HCT116 (cell line): ENCODE results near the gene ASGR2. TPM values are rescaled to one million over a fixed set of nuclear protein-coding genes. Genes with fewer than 3 reads are reported as not detected.
A peak's percentile ranks its signal among the peaks of the same experiment; 100 is the strongest.

Experiments used
- ATAC-seq: fragments of 200-7000 bp; cut with Tn5 transposase; 2 replicates; pipeline ENCODE4 v1.9.1; 2020; ENCODE audit warnings: mild to moderate bottlenecking, moderate library complexity
- BruUV-seq: library from RNA; stranded (reverse); fragments of 400-500 nt; replicated peaks from 2 replicates; lab custom pipeline; 2021; lab: Mats Ljungman, UMichigan
- CTCF ChIA-PET: fragments of 300-600 bp; sonication (Branson Sonifier 250); formaldehyde crosslinking; loops from one replicate; lab custom pipeline; 2021; ENCODE audit warnings: antibody characterized with exemption; lab: Charles Lee
- POLR2A ChIA-PET: fragments of 300-600, 350-600 bp; sonication (Branson Sonifier 250); formaldehyde crosslinking; loops from one replicate; lab custom pipeline; 2021; ENCODE audit warnings: antibody characterized with exemption; lab: Charles Lee
- RAD21 ChIA-PET, 2 experiments: fragments of 300-600 bp; sonication (Branson Sonifier 250); formaldehyde crosslinking; loops; one replicate each; lab custom pipeline; 2023; ENCODE audit warnings: low total read pairs in 2 of 2; ENCODE audit not compliant: uncharacterized antibody in 2 of 2, unreplicated experiment in 2 of 2, low non-redundant PET in 1 of 2; lab: Charles Lee
- DNase-seq: peaks from one replicate; pipeline ENCODE4 v3.0.0-alpha.2; 2010; ENCODE audit warnings: low read depth, low spot score
- H2AFZ ChIP-seq: fragments of 200-600 bp; shearing (Covaris generic), sonication (generic); 2 replicates; pipeline ENCODE4 v1.6.1; 2017; ENCODE audit warnings: low read depth, mixed run types, mixed read lengths, antibody characterized with exemption, low read length; ENCODE audit not compliant: poor library complexity, severe bottlenecking
- H3K27ac ChIP-seq: 2 replicates; pipeline ENCODE4 v1.5.1; 2012; ENCODE audit warnings: low read depth, low read length
- H3K27me3 ChIP-seq: fragments of 200-600 bp; sonication (generic); 2 replicates; pipeline ENCODE4 v1.6.1; 2016; ENCODE audit warnings: mixed run types, low read length, mixed read lengths; ENCODE audit not compliant: insufficient read depth
- H3K36me3 ChIP-seq, 2 experiments: fragments of 200-500 bp in 1 of 2; fragments of 200-600 bp in 1 of 2; sonication (Bioruptor generic) in 1 of 2; sonication (generic) in 1 of 2; 2 replicates each; pipeline versions ENCODE4 v1.5.1 to v1.6.1; 2014 to 2016; ENCODE audit warnings: low read length in 2 of 2, inconsistent platforms in 1 of 2, mixed read lengths in 1 of 2, mixed run types in 1 of 2; ENCODE audit not compliant: insufficient read depth in 2 of 2, control insufficient read depth in 1 of 2
- H3K4me1 ChIP-seq, 2 experiments: fragments of 200-600 bp in 1 of 2; sonication (generic) in 1 of 2; 2 replicates each; pipeline versions ENCODE4 v1.5.1 to v1.6.1; 2012 to 2017; ENCODE audit warnings: low read length in 2 of 2, inconsistent platforms in 1 of 2, mild to moderate bottlenecking in 1 of 2, mixed read lengths in 1 of 2, mixed run types in 1 of 2, moderate library complexity in 1 of 2; ENCODE audit not compliant: insufficient read depth in 2 of 2, control insufficient read depth in 1 of 2
- H3K4me2 ChIP-seq: fragments of 200-600 bp; sonication (generic); 2 replicates; pipeline ENCODE4 v1.6.1; 2017; ENCODE audit warnings: mixed run types, low read length, mixed read lengths
- H3K4me3 ChIP-seq, 2 experiments: fragments of 200-600 bp in 1 of 2; sonication (generic) in 1 of 2; replicated peaks in 1 of 2; 2 replicates each; pipeline ENCODE4 v1.5.1; 2011 to 2016; ENCODE audit warnings: low read length in 2 of 2, control low read depth in 1 of 2, low read depth in 1 of 2, mild to moderate bottlenecking in 1 of 2, mixed read lengths in 1 of 2, mixed run types in 1 of 2
- H3K79me2 ChIP-seq: fragments of 200-600 bp; sonication (generic); 2 replicates; pipeline ENCODE4 v1.6.1; 2017; ENCODE audit warnings: mild to moderate bottlenecking, mixed run types, low read length, moderate library complexity, mixed read lengths; ENCODE audit not compliant: insufficient read depth
- H3K9ac ChIP-seq: fragments of 200-600 bp; sonication (generic); 2 replicates; pipeline ENCODE4 v1.6.1; 2016; ENCODE audit warnings: low read length, mixed read lengths
- H3K9me2 ChIP-seq: fragments of 200-600 bp; sonication (generic), shearing (Covaris generic); 2 replicates; pipeline ENCODE4 v1.6.1; 2017; ENCODE audit warnings: mixed run types, mild to moderate bottlenecking, moderate library complexity; ENCODE audit not compliant: insufficient read depth
- H3K9me3 ChIP-seq, 2 experiments: fragments of 200-500 bp in 1 of 2; fragments of 200-600 bp in 1 of 2; sonication (Bioruptor generic) in 1 of 2; sonication (generic) in 1 of 2; 2 replicates each; pipeline ENCODE4 v1.6.1; 2014 to 2017; ENCODE audit warnings: low read length in 2 of 2, mixed read lengths in 2 of 2, inconsistent platforms in 1 of 2, low read depth in 1 of 2, mild to moderate bottlenecking in 1 of 2, mixed run types in 1 of 2, moderate library complexity in 1 of 2; ENCODE audit not compliant: control insufficient read depth in 1 of 2, insufficient read depth in 1 of 2
- H4K20me1 ChIP-seq: fragments of 200-600 bp; sonication (generic), shearing (Covaris generic); 2 replicates; pipeline ENCODE4 v1.6.1; 2017; ENCODE audit warnings: mixed run types, mild to moderate bottlenecking, moderate library complexity; ENCODE audit not compliant: insufficient read depth
- CBX3 ChIP-seq: IDR thresholded peaks from 2 replicates; pipeline ENCODE4 v1.6.1; 2012; ENCODE audit warnings: low read depth
- CEBPB ChIP-seq: IDR thresholded peaks from 2 replicates; pipeline ENCODE4 v1.6.1; 2012; ENCODE audit warnings: low read depth
- CTCF ChIP-seq, 3 experiments: fragments of 200-600 bp in 1 of 3; sonication (generic) in 1 of 3; IDR thresholded peaks in 2 of 3; conservative IDR thresholded peaks in 1 of 3; 2 replicates each; pipeline ENCODE4 v1.5.1; 2012 to 2017; ENCODE audit warnings: low read depth in 2 of 3, low read length in 2 of 3, antibody characterized with exemption in 1 of 3, borderline replicate concordance in 1 of 3, control low read depth in 1 of 3, mild to moderate bottlenecking in 1 of 3, mixed read lengths in 1 of 3, mixed run types in 1 of 3, moderate library complexity in 1 of 3; ENCODE audit not compliant: insufficient read depth in 1 of 3
- EGR1 ChIP-seq: IDR thresholded peaks from 2 replicates; pipeline ENCODE4 v1.6.1; 2012; ENCODE audit warnings: low read depth
- EZH2 ChIP-seq: fragments of 200-600 bp; sonication (generic); IDR thresholded peaks from 2 replicates; pipeline ENCODE4 v1.6.1; 2017; ENCODE audit warnings: antibody characterized with exemption, mixed run types
- FOSL1 ChIP-seq: IDR thresholded peaks from 2 replicates; pipeline ENCODE4 v1.6.1; 2012; ENCODE audit warnings: low read depth
- JUND ChIP-seq: IDR thresholded peaks from 2 replicates; pipeline ENCODE4 v1.6.1; 2012
- MAX ChIP-seq: IDR thresholded peaks from 2 replicates; pipeline ENCODE4 v1.6.1; 2012
- POLR2AphosphoS5 ChIP-seq: IDR thresholded peaks from 2 replicates; pipeline ENCODE4 v1.6.1; 2011; ENCODE audit warnings: mild to moderate bottlenecking, low read depth, low read length, moderate library complexity
- RAD21 ChIP-seq: IDR thresholded peaks from 2 replicates; pipeline ENCODE4 v1.6.1; 2012; ENCODE audit warnings: low read depth, mild to moderate bottlenecking
- REST ChIP-seq: IDR thresholded peaks from 2 replicates; pipeline ENCODE4 v1.6.1; 2012; ENCODE audit warnings: low read depth
- SIN3A ChIP-seq: IDR thresholded peaks from 2 replicates; pipeline ENCODE4 v1.6.1; 2012; ENCODE audit warnings: low read depth
- SRF ChIP-seq: IDR thresholded peaks from 2 replicates; pipeline ENCODE4 v1.6.1; 2012; ENCODE audit warnings: low read depth
- YY1 ChIP-seq: IDR thresholded peaks from 2 replicates; pipeline ENCODE4 v1.6.1; 2011; ENCODE audit warnings: low read length, low read depth, moderate library complexity, mild to moderate bottlenecking; ENCODE audit not compliant: insufficient replicate concordance; ENCODE audit errors: extremely low read depth
- ZBTB33 ChIP-seq: IDR thresholded peaks from 2 replicates; pipeline ENCODE4 v1.6.1; 2011; ENCODE audit warnings: mild to moderate bottlenecking, low read length, moderate library complexity; ENCODE audit not compliant: insufficient replicate concordance; ENCODE audit errors: extremely low read depth
- ZFX ChIP-seq: fragments of 450-650 bp; IDR thresholded peaks from 2 replicates; pipeline ENCODE4 v1.6.1; 2017
- ZNF274 ChIP-seq: fragments of 200-500 bp; sonication (Bioruptor generic); IDR thresholded peaks from 2 replicates; pipeline ENCODE4 v1.6.1; 2014; ENCODE audit warnings: mild to moderate bottlenecking, low read depth, low read length, inconsistent platforms
- intact Hi-C: fragments of 100-400 bp; cut with micrococcal nuclease; formaldehyde crosslinking; loops from 2 replicates; pipeline ENCODE4 v1.10.0; 2022
- total RNA-seq: library from RNA; stranded (reverse); gene quantifications from one replicate; pipeline ENCODE4 v1.2.1, GENCODE V29; 2021; ENCODE audit not compliant: unreplicated experiment
- TF ChIP-seq, protein P1 (sequence below): IDR thresholded peaks from 2 replicates; pipeline ENCODE4 v1.6.1; 2012

Gene ASGR2
- total RNA-seq, 1 experiment from 2014 or later, result 0.32 TPM

DNA sequence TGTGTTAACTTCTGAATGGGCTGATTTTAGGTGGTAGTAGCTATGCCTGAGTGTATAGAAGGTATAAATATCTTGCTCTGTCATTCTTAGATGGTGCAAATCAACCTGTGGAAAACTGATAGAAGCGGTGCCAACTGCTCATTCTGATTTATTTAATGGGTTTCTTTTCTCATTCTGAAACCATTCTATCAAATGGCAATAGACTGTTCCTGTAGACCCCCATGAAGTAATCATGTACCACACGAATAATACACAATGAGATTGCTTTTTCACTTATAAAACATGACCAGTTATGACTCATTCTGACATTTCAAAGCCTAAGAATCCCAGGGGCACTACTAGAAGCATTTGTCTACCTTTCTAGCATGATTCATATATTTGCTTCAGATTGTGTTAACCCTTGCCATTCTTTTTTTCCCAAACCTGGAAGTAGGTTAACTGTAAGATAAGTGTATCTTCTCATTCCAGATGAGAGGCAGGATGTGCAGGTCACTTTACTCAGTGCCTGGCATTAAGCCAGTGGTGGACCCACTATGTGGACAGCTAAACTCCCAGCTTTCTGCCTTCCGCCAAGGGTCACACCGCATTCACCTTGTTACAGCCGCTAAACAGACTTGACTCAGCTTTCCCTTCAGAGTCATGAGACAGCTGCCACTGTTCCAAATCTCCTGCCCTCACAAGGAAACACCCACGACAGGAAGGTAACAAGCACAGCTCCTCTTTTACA lies 54.3 kb downstream of the ASGR2 start:
- H3K4me2 ChIP-seq, result peak overlapping the region; percentile 71
- no peaks in the 10 kb centered on the region for H3K79me2 ChIP-seq
- no peaks in the 10 kb centered on the region for H3K36me3 ChIP-seq
- peak overlapping the region; percentile 53 for H3K27ac ChIP-seq
- no peaks in the 10 kb centered on the region for H3K9me3 ChIP-seq
- no peaks in the 10 kb centered on the region for H3K9me2 ChIP-seq
- ChIA-PET CTCF (interaction anchor here (0.5 to 1.4 kb wide), 9 partner anchors 8 to 327 kb away, joined by 3 to 8 read pairs (median 4); no protein-coding TSS in a partner anchor), POLR2A (interaction anchor here (0.8 to 1.0 kb wide), 3 partner anchors 13 to 75 kb away, joined by 3 to 4 read pairs (median 4); no protein-coding TSS in a partner anchor), RAD21 (interaction anchor here in 1 of 2 experiments (0.6 kb wide), 1 partner anchor 109 kb away, joined by 3 read pairs; no protein-coding TSS in a partner anchor)
- peak overlapping the region; percentile 90 for H2AFZ ChIP-seq
- peaks cover 4% of the 10 kb centered on the region; the same call in 1 of the 2 replicates for H3K27me3 ChIP-seq
- peak; percentile 96 for DNase-seq
- ATAC-seq, result peak; percentile 89
- H3K4me3 ChIP-seq, result peak overlapping the region in 1 of 2 experiments; percentile 36; a peak in 2 of 4 replicates
- H3K9ac ChIP-seq, result peak overlapping the region; percentile 29; the same call in 1 of the 2 replicates
- no TSS peak for BruUV-seq
- peaks cover 16 to 43% of the 10 kb centered on the region in 2 experiments for H3K4me1 ChIP-seq
- intact Hi-C loops, result no loop called here
- no peaks in the 10 kb centered on the region for H4K20me1 ChIP-seq
- peak; percentile 69 for TF ChIP-seq MAX
- TF ChIP-seq JUND, result peak; percentile 96
- TF ChIP-seq REST, result no peak
- TF ChIP-seq, protein P1, sequence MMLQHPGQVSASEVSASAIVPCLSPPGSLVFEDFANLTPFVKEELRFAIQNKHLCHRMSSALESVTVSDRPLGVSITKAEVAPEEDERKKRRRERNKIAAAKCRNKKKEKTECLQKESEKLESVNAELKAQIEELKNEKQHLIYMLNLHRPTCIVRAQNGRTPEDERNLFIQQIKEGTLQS, result no peak; the same call in 1 of the 2 replicates
- TF ChIP-seq ZBTB33, result no peak
- TF ChIP-seq YY1, result peak; percentile 32
- TF ChIP-seq SRF, result no peak; the same call in 1 of the 2 replicates
- peak; percentile 97 for TF ChIP-seq FOSL1
- peak; percentile 92 for TF ChIP-seq SIN3A
- TF ChIP-seq POLR2AphosphoS5, result peak; percentile 57; the same call in 1 of the 2 replicates
- TF ChIP-seq CEBPB, result peak; percentile 88
- no peak; the same call in 1 of the 2 replicates for TF ChIP-seq RAD21
- TF ChIP-seq ZNF274, result no peak
- TF ChIP-seq ZFX, result no peak
- TF ChIP-seq CBX3, result peak; percentile 84
- peak; percentile 63; the same call in 1 of the 2 replicates for TF ChIP-seq EGR1
- TF ChIP-seq EZH2, result no peak
- no peak for TF ChIP-seq CTCF (IDR thresholded peaks at IDR 0.05 in 2 of 3, conservative IDR thresholded peaks at IDR 0.05 in 1 of 3; ENCODE audit: borderline replicate concordance in 1 of 3, insufficient read depth in 1 of 3, low read depth in 2 of 3, low read length in 2 of 3)
